Measurements from ENCODE around the gene PEX5L. TPM values are rescaled to one million over a fixed set of nuclear protein-coding genes. Genes with fewer than 3 reads are reported as not detected.

Gene PEX5L
- total and polyA plus RNA-seq, 10 of the 15 experiments (the other 5 are each of a cell fraction or from before 2014, with no cell fraction given): 0.11 to 17.0 (median 0.50) TPM

- TF ChIP-seq, protein P1, sequence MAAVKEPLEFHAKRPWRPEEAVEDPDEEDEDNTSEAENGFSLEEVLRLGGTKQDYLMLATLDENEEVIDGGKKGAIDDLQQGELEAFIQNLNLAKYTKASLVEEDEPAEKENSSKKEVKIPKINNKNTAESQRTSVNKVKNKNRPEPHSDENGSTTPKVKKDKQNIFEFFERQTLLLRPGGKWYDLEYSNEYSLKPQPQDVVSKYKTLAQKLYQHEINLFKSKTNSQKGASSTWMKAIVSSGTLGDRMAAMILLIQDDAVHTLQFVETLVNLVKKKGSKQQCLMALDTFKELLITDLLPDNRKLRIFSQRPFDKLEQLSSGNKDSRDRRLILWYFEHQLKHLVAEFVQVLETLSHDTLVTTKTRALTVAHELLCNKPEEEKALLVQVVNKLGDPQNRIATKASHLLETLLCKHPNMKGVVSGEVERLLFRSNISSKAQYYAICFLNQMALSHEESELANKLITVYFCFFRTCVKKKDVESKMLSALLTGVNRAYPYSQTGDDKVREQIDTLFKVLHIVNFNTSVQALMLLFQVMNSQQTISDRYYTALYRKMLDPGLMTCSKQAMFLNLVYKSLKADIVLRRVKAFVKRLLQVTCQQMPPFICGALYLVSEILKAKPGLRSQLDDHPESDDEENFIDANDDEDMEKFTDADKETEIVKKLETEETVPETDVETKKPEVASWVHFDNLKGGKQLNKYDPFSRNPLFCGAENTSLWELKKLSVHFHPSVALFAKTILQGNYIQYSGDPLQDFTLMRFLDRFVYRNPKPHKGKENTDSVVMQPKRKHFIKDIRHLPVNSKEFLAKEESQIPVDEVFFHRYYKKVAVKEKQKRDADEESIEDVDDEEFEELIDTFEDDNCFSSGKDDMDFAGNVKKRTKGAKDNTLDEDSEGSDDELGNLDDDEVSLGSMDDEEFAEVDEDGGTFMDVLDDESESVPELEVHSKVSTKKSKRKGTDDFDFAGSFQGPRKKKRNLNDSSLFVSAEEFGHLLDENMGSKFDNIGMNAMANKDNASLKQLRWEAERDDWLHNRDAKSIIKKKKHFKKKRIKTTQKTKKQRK (IDR thresholded peaks at IDR 0.05; ENCODE audit: low read depth, low read length): no peak
- TF ChIP-seq CBFB (IDR thresholded peaks at IDR 0.05; ENCODE audit: low read depth) (no peak), SUPT20H (IDR thresholded peaks at IDR 0.05; ENCODE audit: borderline replicate concordance, control insufficient read depth, low read depth, low read length) (no peak), IRF5 (IDR thresholded peaks at IDR 0.05; ENCODE audit: borderline replicate concordance) (no peak), YBX1 (IDR thresholded peaks at IDR 0.05) (no peak)
- TF ChIP-seq, protein P2, sequence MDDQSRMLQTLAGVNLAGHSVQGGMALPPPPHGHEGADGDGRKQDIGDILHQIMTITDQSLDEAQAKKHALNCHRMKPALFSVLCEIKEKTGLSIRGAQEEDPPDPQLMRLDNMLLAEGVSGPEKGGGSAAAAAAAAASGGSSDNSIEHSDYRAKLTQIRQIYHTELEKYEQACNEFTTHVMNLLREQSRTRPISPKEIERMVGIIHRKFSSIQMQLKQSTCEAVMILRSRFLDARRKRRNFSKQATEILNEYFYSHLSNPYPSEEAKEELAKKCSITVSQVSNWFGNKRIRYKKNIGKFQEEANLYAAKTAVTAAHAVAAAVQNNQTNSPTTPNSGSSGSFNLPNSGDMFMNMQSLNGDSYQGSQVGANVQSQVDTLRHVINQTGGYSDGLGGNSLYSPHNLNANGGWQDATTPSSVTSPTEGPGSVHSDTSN (IDR thresholded peaks at IDR 0.05; ENCODE audit: insufficient replicate concordance, low read depth, low read length): no peak
- Histone ChIP-seq H3K9ac (ENCODE audit: control insufficient read depth, insufficient read depth, low read length) (no peak overlapping the region), H3K4me2 (ENCODE audit: control insufficient read depth, insufficient read depth) (no peak overlapping the region), H3K4me1 (ENCODE audit: control insufficient read depth, insufficient read depth, low read length) (no peaks in the 10 kb centered on the region), H3K79me2 (ENCODE audit: control insufficient read depth, insufficient read depth, low read length) (no peaks in the 10 kb centered on the region), H3K4me3 (no peak overlapping the region), H3K27me3 (replicated peaks in 1 of 2; ENCODE audit: control insufficient read depth in 2 of 2, insufficient read depth in 2 of 2, low read length in 1 of 2) (no peaks in the 10 kb centered on the region), H3K36me3 (ENCODE audit: control insufficient read depth in 2 of 2, insufficient read depth in 2 of 2, low read length in 1 of 2) (no peaks in the 10 kb centered on the region), H4K20me1 (ENCODE audit: control insufficient read depth, insufficient read depth) (no peaks in the 10 kb centered on the region), H3K9me3 (replicated peaks; ENCODE audit: control insufficient read depth, insufficient read depth, low read length) (no peaks in the 10 kb centered on the region; the same call in 1 of the 3 replicates), H3K27ac (ENCODE audit: control insufficient read depth, insufficient read depth) (no peak overlapping the region), H2AFZ (ENCODE audit: control insufficient read depth, low read depth, low read length) (no peak overlapping the region)
- POLR2A ChIA-PET: interaction anchor here (0.6 kb wide), 1 partner anchor 657 kb away, joined by 6 read pairs; no protein-coding TSS in a partner anchor
- RAD21 ChIA-PET (ENCODE audit: unreplicated experiment): interaction anchor here (0.8 kb wide), 1 partner anchor 16 kb away, joined by 3 read pairs; no protein-coding TSS in a partner anchor
- SMC1A ChIA-PET (ENCODE audit: uncharacterized antibody, unreplicated experiment): interaction anchor here (0.9 to 2.9 kb wide), 3 partner anchors 16 to 53 kb away, joined by 4 to 10 read pairs (median 4); no protein-coding TSS in a partner anchor
- DNase-seq (ENCODE audit: low read depth, low spot score) (no peak), FAIRE-seq (peak; percentile 57), ATAC-seq (no peak)
- in situ Hi-C loops (cut with MboI): no loop called here
- no TSS peak for BruUV-seq (replicated peaks)
- intact Hi-C loops (cut with micrococcal nuclease; ENCODE audit: unreplicated experiment): no loop called here
- WGBS (ENCODE audit: insufficient coverage, insufficient replicate concordance, low lambda C conversion rate, missing lambda C conversion rate): 6% methylated on average over 2 of the region's 2 CpGs
- CTCF ChIA-PET: interaction anchor here (1.0 kb wide), 1 partner anchor 10 kb away, joined by 3 read pairs; no protein-coding TSS in a partner anchor
Measured at GRCh38 chr3:179935710-179936109, 101.0 kb downstream of the PEX5L start.
